ENCODE measurements around the gene HIF1AN. TPM values are rescaled to one million over a fixed set of nuclear protein-coding genes. Genes with fewer than 3 reads are reported as not detected.

Gene HIF1AN
- total RNA-seq, 4 donors from 2014 or later = 21.6 to 25.7 (median 24.0) TPM

- Histone ChIP-seq H3K4me3 (peak overlapping the region in 2 of 4 donors; percentile 10 to 21), H3K4me1 (peaks cover 10 to 14% of the 10 kb centered on the region in 2 donors), H3K9me3 (no peaks in the 10 kb centered on the region), H3K36me3 (no peaks in the 10 kb centered on the region), H3K27ac (no peak overlapping the region), H3K27me3 (peaks cover 34 to 53% (median 47%) of the 10 kb centered on the region in 3 donors)
- peak in 1 of 2 donors; percentile 68 for ATAC-seq
- DNase-seq = peak; percentile 18 to 37
- intact Hi-C loops (cut with DNase I; ENCODE audit: low total_unique reads) (no loop called here), in situ Hi-C loops (cut with MboI; ENCODE audit: low sequenced_read_pairs in 4 of 4) (no loop called here)
- TF ChIP-seq CTCF (IDR thresholded peaks at IDR 0.05 in 4 of 5, conservative IDR thresholded peaks at IDR 0.05 in 1 of 5) (peak; percentile 42 to 79 (median 65)), POLR2A (IDR thresholded peaks at IDR 0.05) (no peak)
Observed at GRCh38 chr10:100562008-100562672, 26.4 kb downstream of the HIF1AN start.

GRCh38 chr10:100565206-100565985 is 29.7 kb downstream of the HIF1AN start:
- Histone ChIP-seq H3K36me3 (no peaks in the 10 kb centered on the region), H3K4me3 (no peak overlapping the region), H3K27me3 (peaks cover 65 to 83% (median 70%) of the 10 kb centered on the region in 3 donors), H3K9me3 (no peaks in the 10 kb centered on the region), H3K27ac (no peak overlapping the region), H3K4me1 (peaks cover 10 to 14% of the 10 kb centered on the region in 2 donors)
- intact Hi-C loops (cut with DNase I; ENCODE audit: low total_unique reads) = no loop called here
- in situ Hi-C loops (cut with MboI; ENCODE audit: low sequenced_read_pairs in 4 of 4) = no loop called here
- ATAC-seq (no peak), DNase-seq (no peak)
- TF ChIP-seq CTCF (IDR thresholded peaks at IDR 0.05 in 4 of 5, conservative IDR thresholded peaks at IDR 0.05 in 1 of 5) (no peak), POLR2A (IDR thresholded peaks at IDR 0.05) (no peak)

GRCh38 chr10:100566561-100566960 is 30.8 kb downstream of the HIF1AN start:
- Histone ChIP-seq H3K9me3 (no peaks in the 10 kb centered on the region), H3K27me3 (peaks cover 65 to 86% (median 72%) of the 10 kb centered on the region in 3 donors), H3K36me3 (no peaks in the 10 kb centered on the region), H3K4me1 (peaks cover 10 to 13% of the 10 kb centered on the region in 2 donors), H3K27ac (no peak overlapping the region), H3K4me3 (no peak overlapping the region)
- in situ Hi-C loops (cut with MboI; ENCODE audit: low sequenced_read_pairs in 4 of 4) = no loop called here
- DNase-seq (no peak), ATAC-seq (no peak)
- intact Hi-C loops (cut with DNase I; ENCODE audit: low total_unique reads) = no loop called here
- TF ChIP-seq POLR2A (IDR thresholded peaks at IDR 0.05) = no peak
- TF ChIP-seq CTCF (IDR thresholded peaks at IDR 0.05 in 4 of 5, conservative IDR thresholded peaks at IDR 0.05 in 1 of 5) = no peak

GRCh38 chr10:100567249-100567648 is 31.5 kb downstream of the HIF1AN start:
- DNase-seq (no peak), ATAC-seq (no peak)
- in situ Hi-C loops (cut with MboI; ENCODE audit: low sequenced_read_pairs in 4 of 4) (no loop called here), intact Hi-C loops (cut with DNase I; ENCODE audit: low total_unique reads) (no loop called here)
- H3K27ac ChIP-seq = no peak overlapping the region
- no peaks in the 10 kb centered on the region for H3K9me3 ChIP-seq
- H3K4me3 ChIP-seq = no peak overlapping the region
- H3K36me3 ChIP-seq = no peaks in the 10 kb centered on the region
- no peak for TF ChIP-seq CTCF (IDR thresholded peaks at IDR 0.05 in 4 of 5, conservative IDR thresholded peaks at IDR 0.05 in 1 of 5)
- TF ChIP-seq POLR2A (IDR thresholded peaks at IDR 0.05) = no peak
- H3K27me3 ChIP-seq = peaks cover 59 to 79% (median 69%) of the 10 kb centered on the region in 3 donors
- peaks cover 3 to 6% of the 10 kb centered on the region in 2 donors for H3K4me1 ChIP-seq
